ENCODE measurements around the gene PITPNM2.

PITPNM2 gene

DNA sequence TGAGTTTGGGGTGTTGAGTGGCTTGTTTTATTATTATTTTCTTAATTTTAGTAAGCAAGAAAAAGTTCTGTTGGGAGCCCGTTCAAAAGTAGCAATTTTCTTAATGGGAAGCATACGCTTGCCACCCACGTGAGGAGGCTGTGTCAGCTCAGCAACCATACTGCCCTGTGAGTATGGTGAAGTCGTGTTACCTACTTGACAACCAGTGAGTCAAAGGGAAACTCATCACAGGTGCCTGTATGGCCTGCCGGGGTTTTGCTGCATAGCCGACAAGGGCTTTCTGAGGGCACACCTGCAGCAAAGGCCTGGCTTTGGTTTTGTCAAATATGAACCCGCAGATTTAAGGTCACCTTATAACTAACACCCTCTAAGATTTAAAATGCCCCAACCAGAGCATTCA, 31.1 kb downstream of the PITPNM2 start:
- H3K9me3 ChIP-seq (ENCODE audit: control insufficient read depth, low read length) = no peaks in the 10 kb centered on the region
- H3K4me1 ChIP-seq (ENCODE audit: control insufficient read depth, insufficient read depth, low read length, poor library complexity, severe bottlenecking) = peaks cover 3% of the 10 kb centered on the region
- WGBS, 2 experiments (ENCODE audit: insufficient coverage in 2 of 2) = 91 to 94% methylated on average over 6 of the region's 7 CpGs
- no peak overlapping the region for H3K4me3 ChIP-seq (ENCODE audit: extremely low read depth, insufficient read depth, low read length, poor library complexity, severe bottlenecking)
- no peak overlapping the region for H3K27ac ChIP-seq (ENCODE audit: low read depth, low read length, severe bottlenecking)
- no peaks in the 10 kb centered on the region for H3K36me3 ChIP-seq (ENCODE audit: control insufficient read depth, insufficient read depth, low read length)

DNA sequence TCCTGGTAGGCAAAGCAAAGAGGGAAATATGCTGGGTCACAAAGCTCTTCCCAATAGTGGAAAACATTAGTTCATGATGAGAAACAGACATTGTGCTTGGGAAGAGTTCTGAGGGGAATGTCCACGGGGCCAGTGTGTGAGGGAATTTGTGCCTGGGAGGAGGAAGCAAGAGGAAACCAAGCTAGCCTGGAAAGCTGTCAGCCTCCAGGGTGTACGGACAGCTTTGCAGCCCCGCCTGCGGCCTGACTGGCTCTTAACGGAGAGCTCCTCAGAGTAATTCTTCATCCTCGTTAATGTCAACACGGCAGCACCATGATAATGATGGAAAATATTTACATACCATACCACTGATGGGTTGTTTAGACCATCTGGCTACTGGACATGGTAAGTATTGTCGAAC, 32.4 kb downstream of the PITPNM2 start:
- Histone ChIP-seq H3K4me3 (ENCODE audit: extremely low read depth, insufficient read depth, low read length, poor library complexity, severe bottlenecking) (no peak overlapping the region), H3K9me3 (ENCODE audit: control insufficient read depth, low read length) (no peaks in the 10 kb centered on the region), H3K27ac (ENCODE audit: low read depth, low read length, severe bottlenecking) (no peak overlapping the region), H3K36me3 (ENCODE audit: control insufficient read depth, insufficient read depth, low read length) (no peaks in the 10 kb centered on the region), H3K4me1 (ENCODE audit: control insufficient read depth, insufficient read depth, low read length, poor library complexity, severe bottlenecking) (peaks cover 3% of the 10 kb centered on the region)
- WGBS, 2 experiments (ENCODE audit: insufficient coverage in 2 of 2) = 89 to 93% methylated on average over 6 to 8 of the region's 8 CpGs

DNA sequence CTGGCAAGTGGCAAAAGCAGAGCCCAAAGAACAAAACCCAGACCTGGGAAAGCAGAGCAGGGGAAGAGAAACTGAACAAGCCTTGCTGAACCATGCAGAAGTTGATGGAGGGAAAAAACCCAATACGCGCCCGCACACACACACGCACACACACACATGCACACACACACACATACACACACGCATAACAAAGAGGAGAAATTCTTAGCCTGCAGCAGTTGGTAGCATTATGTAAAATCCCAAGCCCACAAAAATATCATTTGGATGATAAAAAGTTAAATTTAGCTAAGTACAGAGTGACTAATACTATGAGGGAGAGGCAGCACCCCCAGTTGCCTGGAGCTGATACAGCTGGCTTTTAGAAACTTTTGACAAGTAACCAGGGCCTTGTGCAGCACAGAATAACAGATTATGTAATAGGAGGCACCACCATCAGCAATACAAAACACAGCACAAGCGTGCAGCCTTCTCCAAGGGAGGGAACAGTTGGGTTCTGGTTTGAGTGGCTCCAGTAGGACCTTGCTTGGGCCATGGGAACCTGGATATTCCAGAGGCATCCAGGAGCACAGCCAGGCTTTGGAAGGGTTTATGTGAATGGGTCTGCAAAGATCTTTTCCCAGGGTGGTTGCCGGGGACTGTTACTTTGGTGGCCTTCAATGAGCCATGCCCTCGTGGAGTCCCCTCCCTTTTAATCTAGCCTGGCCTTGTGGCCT, 35.3 kb downstream of the PITPNM2 start:
- Histone ChIP-seq H3K4me3 (ENCODE audit: extremely low read depth, insufficient read depth, low read length, poor library complexity, severe bottlenecking) (no peak overlapping the region), H3K36me3 (ENCODE audit: control insufficient read depth, insufficient read depth, low read length) (peaks cover under 1% of the 10 kb centered on the region), H3K27ac (ENCODE audit: low read depth, low read length, severe bottlenecking) (no peak overlapping the region), H3K4me1 (ENCODE audit: control insufficient read depth, insufficient read depth, low read length, poor library complexity, severe bottlenecking) (peaks cover 12% of the 10 kb centered on the region), H3K9me3 (ENCODE audit: control insufficient read depth, low read length) (no peaks in the 10 kb centered on the region)
- 87% methylated on average over 3 of the region's 8 CpGs for WGBS, 2 experiments (ENCODE audit: insufficient coverage in 2 of 2)

DNA sequence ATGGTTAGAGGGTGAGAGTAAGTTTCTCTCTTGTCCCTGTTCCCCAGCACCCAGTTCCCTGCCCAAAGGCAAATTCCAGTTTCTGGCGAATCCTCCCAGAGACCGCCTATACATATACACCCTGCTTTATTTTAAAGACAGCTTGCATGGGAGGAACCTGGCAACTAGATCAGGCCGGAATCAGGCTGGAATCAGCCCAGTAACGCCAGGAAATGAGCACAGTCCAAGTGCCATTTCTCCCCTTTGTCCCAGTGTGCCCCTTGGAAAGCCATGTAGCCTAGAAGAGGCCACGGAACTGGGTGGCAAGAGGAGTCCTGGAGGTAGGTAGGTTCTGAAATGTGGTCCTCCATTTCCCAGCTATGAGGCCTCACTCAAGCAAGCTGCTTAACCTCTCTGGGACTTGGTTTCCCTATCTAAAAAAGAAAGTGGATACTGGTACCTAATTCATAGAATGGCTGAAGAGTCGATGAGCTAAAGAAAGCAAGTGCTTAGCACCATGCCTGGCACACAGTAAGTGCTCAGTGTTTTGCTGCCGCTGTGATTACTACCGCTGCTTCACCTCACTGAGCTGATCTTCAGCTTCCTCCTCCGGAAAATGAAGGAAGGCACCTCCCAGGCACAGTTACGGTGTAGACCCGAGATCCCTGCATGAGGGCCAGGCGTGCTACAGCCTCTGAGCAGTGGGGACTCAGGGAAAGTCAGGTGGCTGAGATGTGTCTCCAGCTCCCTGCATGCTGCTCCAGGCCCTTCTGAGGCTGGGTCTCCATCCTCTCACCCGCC, 36.4 kb downstream of the PITPNM2 start:
- peaks cover 11% of the 10 kb centered on the region for H3K36me3 ChIP-seq (ENCODE audit: control insufficient read depth, insufficient read depth, low read length)
- no peaks in the 10 kb centered on the region for H3K9me3 ChIP-seq (ENCODE audit: control insufficient read depth, low read length)
- H3K4me3 ChIP-seq (ENCODE audit: extremely low read depth, insufficient read depth, low read length, poor library complexity, severe bottlenecking) = no peak overlapping the region
- no peak overlapping the region for H3K27ac ChIP-seq (ENCODE audit: low read depth, low read length, severe bottlenecking)
- WGBS, 2 experiments (ENCODE audit: insufficient coverage in 2 of 2) = 95 to 96% methylated on average over 11 to 12 of the region's 13 CpGs
- H3K4me1 ChIP-seq (ENCODE audit: control insufficient read depth, insufficient read depth, low read length, poor library complexity, severe bottlenecking) = peaks cover 12% of the 10 kb centered on the region

DNA sequence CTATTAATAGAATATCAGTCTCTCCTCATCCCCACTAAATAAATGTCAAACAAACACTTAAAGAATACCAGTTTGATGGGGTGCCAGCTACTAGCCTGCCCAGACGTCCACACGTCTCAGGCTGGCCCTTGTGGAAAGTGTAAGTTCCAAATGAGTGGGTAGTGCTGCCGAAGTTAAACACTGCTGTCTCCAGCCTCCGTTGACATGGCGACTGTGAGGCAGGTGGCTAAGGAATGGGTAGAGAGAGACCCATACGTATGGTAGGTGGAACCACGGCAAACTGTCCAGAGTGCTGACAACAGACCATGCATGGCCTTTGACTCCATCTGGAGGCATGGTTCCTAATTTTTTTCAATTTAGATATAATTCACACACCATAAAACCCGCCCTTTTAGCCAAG, 37.9 kb downstream of the PITPNM2 start:
- peaks cover 22% of the 10 kb centered on the region for H3K36me3 ChIP-seq (ENCODE audit: control insufficient read depth, insufficient read depth, low read length)
- H3K9me3 ChIP-seq (ENCODE audit: control insufficient read depth, low read length) = no peaks in the 10 kb centered on the region
- 87 to 89% methylated on average over 6 to 8 of the region's 8 CpGs for WGBS, 2 experiments (ENCODE audit: insufficient coverage in 2 of 2)
- no peak overlapping the region for H3K4me3 ChIP-seq (ENCODE audit: extremely low read depth, insufficient read depth, low read length, poor library complexity, severe bottlenecking)
- H3K4me1 ChIP-seq (ENCODE audit: control insufficient read depth, insufficient read depth, low read length, poor library complexity, severe bottlenecking) = peaks cover 19% of the 10 kb centered on the region
- no peak overlapping the region for H3K27ac ChIP-seq (ENCODE audit: low read depth, low read length, severe bottlenecking)

DNA sequence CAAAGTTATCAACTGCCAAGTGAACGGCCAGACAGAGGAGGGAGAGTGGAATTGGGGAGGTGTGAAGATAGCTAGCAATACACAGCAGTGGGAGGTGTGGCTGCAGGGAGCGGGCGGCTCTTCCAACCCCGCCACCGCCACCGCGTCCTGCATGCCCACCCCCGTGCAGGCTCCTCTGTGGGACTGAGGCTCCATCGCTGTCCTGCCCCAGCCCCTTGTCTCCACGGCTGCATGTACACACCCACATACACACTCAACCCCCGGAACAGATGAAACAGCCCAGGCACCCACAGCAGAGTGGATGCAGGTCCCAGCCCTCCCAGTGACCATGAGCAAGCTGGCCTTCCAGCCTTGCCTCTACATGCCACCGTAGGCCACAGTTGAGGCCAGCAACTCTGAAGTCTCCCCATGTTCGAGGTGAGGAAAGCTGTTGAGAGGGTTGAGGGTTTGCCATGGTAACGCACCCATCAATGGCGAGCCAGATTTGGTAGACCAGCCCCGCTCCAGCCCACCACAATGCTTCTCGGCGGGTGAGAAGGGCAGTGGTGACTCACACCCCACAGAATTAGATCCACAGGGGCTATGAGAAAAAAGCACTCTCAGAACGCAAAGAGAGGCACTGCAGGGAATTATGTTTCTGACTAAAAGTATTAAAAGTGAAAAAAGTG, 39.3 kb downstream of the PITPNM2 start:
- H3K4me1 ChIP-seq (ENCODE audit: control insufficient read depth, insufficient read depth, low read length, poor library complexity, severe bottlenecking) = peaks cover 33% of the 10 kb centered on the region

DNA sequence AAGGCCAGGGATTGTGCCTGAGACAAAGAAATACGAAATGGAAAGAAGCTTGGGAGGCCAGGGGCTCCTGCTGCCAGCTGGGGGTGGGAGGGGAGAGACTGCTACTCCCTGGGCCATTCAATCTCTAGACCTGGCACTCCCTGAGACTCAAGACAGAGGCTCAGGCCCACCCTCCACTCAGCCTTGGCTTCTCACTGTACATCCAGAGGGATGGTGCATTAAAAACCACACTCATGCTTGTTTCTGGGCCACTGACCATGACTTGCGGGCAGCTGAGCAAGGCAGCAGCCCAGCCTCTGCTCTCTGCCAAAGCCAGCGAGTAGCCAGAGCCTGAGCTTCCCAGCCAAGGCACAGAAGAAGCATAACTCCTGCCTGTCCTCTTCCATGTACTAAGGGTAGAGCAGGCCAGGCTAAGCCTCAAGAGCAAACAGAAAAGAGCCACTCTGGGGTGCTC, 41.5 kb downstream of the PITPNM2 start:
- no peak overlapping the region for H3K4me3 ChIP-seq (ENCODE audit: extremely low read depth, insufficient read depth, low read length, poor library complexity, severe bottlenecking)
- no peak overlapping the region for H3K27ac ChIP-seq (ENCODE audit: low read depth, low read length, severe bottlenecking)
- no peaks in the 10 kb centered on the region for H3K9me3 ChIP-seq (ENCODE audit: control insufficient read depth, low read length)
- peaks cover 22% of the 10 kb centered on the region for H3K36me3 ChIP-seq (ENCODE audit: control insufficient read depth, insufficient read depth, low read length)
- H3K4me1 ChIP-seq (ENCODE audit: control insufficient read depth, insufficient read depth, low read length, poor library complexity, severe bottlenecking) = peaks cover 38% of the 10 kb centered on the region
- 95 to 100% methylated on average over 2 to 3 of the region's 3 CpGs for WGBS, 2 experiments (ENCODE audit: insufficient coverage in 2 of 2)

More for the DNA sequence above, 39.3 kb downstream of the PITPNM2 start:
- 84 to 91% methylated on average over 10 to 17 of the region's 19 CpGs for WGBS, 2 experiments (ENCODE audit: insufficient coverage in 2 of 2)
- Histone ChIP-seq H3K27ac (ENCODE audit: low read depth, low read length, severe bottlenecking) (peak overlapping the region; percentile 53), H3K36me3 (ENCODE audit: control insufficient read depth, insufficient read depth, low read length) (peaks cover 22% of the 10 kb centered on the region), H3K4me3 (ENCODE audit: extremely low read depth, insufficient read depth, low read length, poor library complexity, severe bottlenecking) (no peak overlapping the region), H3K9me3 (ENCODE audit: control insufficient read depth, low read length) (no peaks in the 10 kb centered on the region)

DNA sequence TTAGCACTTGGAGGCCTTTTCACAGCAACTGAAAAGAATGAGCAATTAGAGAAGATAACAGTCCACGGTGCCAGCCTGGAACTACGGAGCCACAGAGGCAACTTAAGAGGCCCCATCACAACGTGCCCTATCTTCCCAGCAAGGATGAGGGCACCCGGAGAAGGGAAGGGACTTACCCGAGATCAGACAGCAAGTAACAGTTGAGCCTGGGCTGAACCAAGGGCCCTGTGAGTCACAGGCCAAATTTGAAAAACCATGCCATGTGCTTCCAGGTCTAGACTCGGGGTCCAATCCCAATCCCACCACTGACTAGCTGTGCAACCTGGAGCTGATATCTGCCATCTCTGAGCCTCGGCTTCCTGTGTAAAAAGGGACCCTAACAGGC, 42.2 kb downstream of the PITPNM2 start:
- Histone ChIP-seq H3K4me3 (ENCODE audit: extremely low read depth, insufficient read depth, low read length, poor library complexity, severe bottlenecking) (no peak overlapping the region), H3K36me3 (ENCODE audit: control insufficient read depth, insufficient read depth, low read length) (peaks cover 22% of the 10 kb centered on the region), H3K4me1 (ENCODE audit: control insufficient read depth, insufficient read depth, low read length, poor library complexity, severe bottlenecking) (peaks cover 38% of the 10 kb centered on the region), H3K9me3 (ENCODE audit: control insufficient read depth, low read length) (no peaks in the 10 kb centered on the region), H3K27ac (ENCODE audit: low read depth, low read length, severe bottlenecking) (no peak overlapping the region)
- 90 to 95% methylated on average over 6 of the region's 7 CpGs for WGBS, 2 experiments (ENCODE audit: insufficient coverage in 2 of 2)

DNA sequence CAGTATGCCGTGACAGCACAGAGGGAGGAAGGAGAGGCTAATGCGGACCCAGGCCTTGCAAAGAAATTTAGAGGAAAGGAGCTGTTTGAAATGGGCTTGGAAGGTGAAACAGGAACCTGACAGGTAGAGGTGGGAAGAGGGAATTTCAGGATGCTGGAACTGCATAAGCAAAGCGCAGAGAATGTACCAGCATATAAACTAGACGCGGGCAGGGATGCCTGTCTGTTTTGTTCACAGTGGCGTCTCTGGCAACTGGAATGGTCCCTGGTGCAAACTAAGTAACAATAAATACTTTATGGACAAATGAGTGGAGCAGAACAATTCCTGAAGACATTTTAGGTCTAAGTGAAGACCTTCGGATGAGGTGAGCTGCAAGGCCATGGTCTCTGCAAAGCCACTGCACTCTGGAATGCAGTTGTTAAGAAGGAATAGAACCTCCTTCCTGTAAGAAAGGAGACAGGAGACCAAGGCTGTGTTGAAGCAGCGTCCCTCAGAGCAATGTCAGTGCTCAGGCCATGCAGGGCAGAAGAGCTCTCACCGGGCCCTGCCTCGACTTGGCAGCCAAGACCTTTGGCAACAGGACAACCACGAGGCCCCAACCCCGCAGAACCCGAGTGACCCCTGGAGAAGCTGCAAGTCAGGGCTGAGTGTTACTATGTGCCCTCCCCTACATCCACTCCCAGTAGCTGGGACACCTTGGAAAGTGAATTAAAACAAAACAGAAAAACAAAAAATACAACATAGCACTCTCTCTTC, 42.8 kb downstream of the PITPNM2 start:
- no peak overlapping the region for H3K4me3 ChIP-seq (ENCODE audit: extremely low read depth, insufficient read depth, low read length, poor library complexity, severe bottlenecking)
- H3K4me1 ChIP-seq (ENCODE audit: control insufficient read depth, insufficient read depth, low read length, poor library complexity, severe bottlenecking) = peaks cover 38% of the 10 kb centered on the region
- H3K36me3 ChIP-seq (ENCODE audit: control insufficient read depth, insufficient read depth, low read length) = peaks cover 22% of the 10 kb centered on the region
- H3K9me3 ChIP-seq (ENCODE audit: control insufficient read depth, low read length) = no peaks in the 10 kb centered on the region
- WGBS, 2 experiments (ENCODE audit: insufficient coverage in 2 of 2) = 92 to 96% methylated on average over 10 to 13 of the region's 13 CpGs
- no peak overlapping the region for H3K27ac ChIP-seq (ENCODE audit: low read depth, low read length, severe bottlenecking)

DNA sequence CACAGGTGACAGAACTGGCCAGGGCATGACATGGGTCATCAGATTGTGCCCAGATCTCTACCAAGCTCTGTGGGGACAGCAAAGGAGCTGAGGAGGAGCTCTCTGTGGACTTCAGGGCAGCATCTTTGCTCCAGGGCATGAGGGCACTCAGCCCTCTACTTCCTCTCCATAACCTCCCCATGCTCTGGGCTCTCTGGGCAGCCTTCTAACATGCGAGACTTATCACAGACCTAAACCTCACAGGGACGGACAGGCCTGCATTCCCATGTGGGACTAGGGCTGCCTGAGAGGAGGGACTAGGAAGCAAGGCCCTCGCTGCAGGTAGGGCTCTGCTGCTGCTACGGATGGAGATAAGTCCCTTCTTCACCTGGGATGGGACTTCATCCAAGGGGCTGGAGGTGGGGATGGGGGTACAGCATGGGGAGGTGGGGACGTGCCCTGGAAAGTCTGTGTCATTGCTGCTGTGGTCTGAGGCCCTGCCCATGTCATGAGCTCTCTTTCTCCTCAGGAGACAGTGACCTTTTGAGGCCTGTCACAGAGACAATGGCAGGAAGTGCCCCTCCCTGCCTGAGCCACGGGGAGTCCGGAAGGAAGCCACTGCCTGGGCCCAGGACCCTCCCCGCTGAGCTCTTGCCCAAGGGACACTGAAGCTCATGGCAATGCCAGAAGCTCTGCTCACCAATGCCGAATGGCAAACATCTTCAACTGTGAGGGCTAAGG, 44.1 kb downstream of the PITPNM2 start:
- Histone ChIP-seq H3K27ac (ENCODE audit: low read depth, low read length, severe bottlenecking) (peak overlapping the region; percentile 32), H3K9me3 (ENCODE audit: control insufficient read depth, low read length) (no peaks in the 10 kb centered on the region), H3K4me1 (ENCODE audit: control insufficient read depth, insufficient read depth, low read length, poor library complexity, severe bottlenecking) (peaks cover 32% of the 10 kb centered on the region), H3K4me3 (ENCODE audit: extremely low read depth, insufficient read depth, low read length, poor library complexity, severe bottlenecking) (no peak overlapping the region), H3K36me3 (ENCODE audit: control insufficient read depth, insufficient read depth, low read length) (peaks cover 22% of the 10 kb centered on the region)
- whole genome bisulfite sequencing, 2 experiments (ENCODE audit: insufficient coverage in 2 of 2) = 70 to 72% methylated on average over 8 of the region's 9 CpGs

All from mesodermal cell (in vitro differentiated cells).